Ovary (tissue), 9 donors: ENCODE results near the gene SLC9A2. TPM values are rescaled to one million over a fixed set of nuclear protein-coding genes. Genes with fewer than 3 reads are reported as not detected.

Experiments used
- DNase-seq, 5 donors: peaks; one replicate each; pipeline ENCODE4 v3.0.0-alpha.2; 2019 to 2020
- H3K27ac ChIP-seq, 2 donors: fragments of 200-600 bp; one replicate each; pipeline versions ENCODE4 v1.5.1 to v1.8.0; 2019 to 2022
- H3K27me3 ChIP-seq: fragments of 200-600 bp; one replicate; pipeline ENCODE4 v1.8.0; 2022
- H3K36me3 ChIP-seq: fragments of 200-600 bp; sonication (generic); one replicate; pipeline ENCODE4 v1.5.1; 2019
- H3K4me1 ChIP-seq: one replicate; pipeline ENCODE4 v1.8.1; 2013; ENCODE audit warnings: mild to moderate bottlenecking, moderate library complexity; ENCODE audit not compliant: insufficient read depth
- H3K4me3 ChIP-seq: fragments of 200-600 bp; sonication (generic); one replicate; pipeline ENCODE4 v1.5.1; 2017
- H3K9me3 ChIP-seq, 2 donors: fragments of 200-600 bp in 1 of 2; sonication (generic) in 1 of 2; one replicate each; pipeline versions ENCODE4 v1.5.1 to v1.8.1; 2013 to 2019; ENCODE audit warnings: mild to moderate bottlenecking in 1 of 2, moderate library complexity in 1 of 2
- EP300 ChIP-seq: sonication (generic); formaldehyde crosslinking; IDR thresholded peaks from one replicate; pipeline ENCODE4 v1.6.1; 2017; ENCODE audit warnings: antibody characterized with exemption
- POLR2A ChIP-seq: fragments of 450-650 bp; IDR thresholded peaks from one replicate; pipeline ENCODE4 v1.6.1; 2017; ENCODE audit warnings: antibody characterized with exemption, mild to moderate bottlenecking, moderate library complexity
- WGBS, 3 donors: extraction: QIAGEN DNeasy Blood & Tissue Kit in 1 of 3; methylation state at CpG; one replicate each; pipeline versions ENCODE4 v1.1.5 to v1.1.7; 2013 to 2017; 5-methylcytosine and 5-hydroxymethylcytosine counted together
- intact Hi-C, 4 donors: fragments of 100-400 bp; cut with DNase I; formaldehyde crosslinking; loops; one replicate each; pipeline versions ENCODE4 v1.11.0 to v1.15.1; 2022 to 2023
- polyA plus RNA-seq, 2 donors: library from polyadenylated mRNA; stranded (reverse); fragments of 200-250 nt in 1 of 2; fragments of 350-450 nt in 1 of 2; fragmentation: Illumina TruSeq in 1 of 2; extraction: RNeasy Lipid Tissue Mini Kit (QIAGEN cat#74804) in 1 of 2; gene quantifications; one replicate each; pipeline ENCODE4 v1.2.3, GENCODE V29; 2013 to 2014
- total RNA-seq, 7 donors: library from RNA; depleted of rRNA in 2 of 7; stranded (reverse); fragments of >200 nt in 2 of 7; fragmentation: NEBNext Ultra II Directional in 3 of 7; extraction: Animal tissue kit (Norgen Biotek cat#: 25700) in 3 of 7; gene quantifications; one replicate each; pipeline versions ENCODE4 v1.1.0 to v1.2.4, GENCODE V29; 2016 to 2023
- TF ChIP-seq, protein P1 (sequence below), 3 donors: fragments of 450-650 bp in 2 of 3; fragments of 200-600 bp in 1 of 3; IDR thresholded peaks; one replicate each; pipeline versions ENCODE4 v1.5.1 to v1.8.0; 2016 to 2022; ENCODE audit warnings: antibody characterized with exemption in 3 of 3, mild to moderate bottlenecking in 1 of 3
- donor health status: DM: no; HTN: no; CAD: no; lungs with moderate emphysema.
- donor health status: DM: no; HTN: no; CAD: no.
- donor health status: Bipolar disorder and iron deficiency.
- donor health status: DM: yes; HTN: yes; CAD: no.
- donor health status: DM: no; HTN: no; CAD: no.
- donor health status: DM: yes; HTN: yes; CAD: no.

The SLC9A2 gene
- total and polyA plus RNA-seq, 9 donors, result 0.08 to 0.46 (median 0.15) TPM; not detected in 5

DNA sequence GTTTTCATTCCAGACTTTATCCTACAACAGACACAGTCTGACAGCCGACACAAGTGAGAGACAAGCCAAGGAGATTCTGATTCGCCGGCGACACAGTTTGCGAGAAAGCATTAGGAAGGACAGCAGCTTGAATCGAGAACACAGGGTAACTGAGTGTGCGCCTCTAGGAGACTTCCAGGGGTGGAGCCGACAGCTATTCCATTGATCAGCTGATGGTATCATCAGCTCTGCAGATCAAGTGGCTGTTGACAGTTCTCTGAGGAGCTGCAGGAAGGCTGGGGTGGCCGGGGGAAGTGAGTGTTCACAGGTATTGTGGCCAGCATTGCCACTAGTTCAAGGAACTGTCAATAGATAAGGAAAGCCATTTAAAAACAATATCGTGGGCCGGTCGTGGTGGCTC, 85.2 kb downstream of the SLC9A2 start:
- WGBS, 3 donors, result 49 to 65% (median 49%) methylated on average over 12 of the region's 12 CpGs
- DNase-seq, result no peak
- no peaks in the 10 kb centered on the region for H3K36me3 ChIP-seq
- H3K27me3 ChIP-seq, result no peaks in the 10 kb centered on the region
- no peak overlapping the region for H3K27ac ChIP-seq
- intact Hi-C loops, result no loop called here
- TF ChIP-seq, protein P1, sequence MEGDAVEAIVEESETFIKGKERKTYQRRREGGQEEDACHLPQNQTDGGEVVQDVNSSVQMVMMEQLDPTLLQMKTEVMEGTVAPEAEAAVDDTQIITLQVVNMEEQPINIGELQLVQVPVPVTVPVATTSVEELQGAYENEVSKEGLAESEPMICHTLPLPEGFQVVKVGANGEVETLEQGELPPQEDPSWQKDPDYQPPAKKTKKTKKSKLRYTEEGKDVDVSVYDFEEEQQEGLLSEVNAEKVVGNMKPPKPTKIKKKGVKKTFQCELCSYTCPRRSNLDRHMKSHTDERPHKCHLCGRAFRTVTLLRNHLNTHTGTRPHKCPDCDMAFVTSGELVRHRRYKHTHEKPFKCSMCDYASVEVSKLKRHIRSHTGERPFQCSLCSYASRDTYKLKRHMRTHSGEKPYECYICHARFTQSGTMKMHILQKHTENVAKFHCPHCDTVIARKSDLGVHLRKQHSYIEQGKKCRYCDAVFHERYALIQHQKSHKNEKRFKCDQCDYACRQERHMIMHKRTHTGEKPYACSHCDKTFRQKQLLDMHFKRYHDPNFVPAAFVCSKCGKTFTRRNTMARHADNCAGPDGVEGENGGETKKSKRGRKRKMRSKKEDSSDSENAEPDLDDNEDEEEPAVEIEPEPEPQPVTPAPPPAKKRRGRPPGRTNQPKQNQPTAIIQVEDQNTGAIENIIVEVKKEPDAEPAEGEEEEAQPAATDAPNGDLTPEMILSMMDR (IDR thresholded peaks at IDR 0.05), result no peak
- no peaks in the 10 kb centered on the region for H3K4me1 ChIP-seq
- no peaks in the 10 kb centered on the region for H3K9me3 ChIP-seq
- no peak overlapping the region for H3K4me3 ChIP-seq

DNA sequence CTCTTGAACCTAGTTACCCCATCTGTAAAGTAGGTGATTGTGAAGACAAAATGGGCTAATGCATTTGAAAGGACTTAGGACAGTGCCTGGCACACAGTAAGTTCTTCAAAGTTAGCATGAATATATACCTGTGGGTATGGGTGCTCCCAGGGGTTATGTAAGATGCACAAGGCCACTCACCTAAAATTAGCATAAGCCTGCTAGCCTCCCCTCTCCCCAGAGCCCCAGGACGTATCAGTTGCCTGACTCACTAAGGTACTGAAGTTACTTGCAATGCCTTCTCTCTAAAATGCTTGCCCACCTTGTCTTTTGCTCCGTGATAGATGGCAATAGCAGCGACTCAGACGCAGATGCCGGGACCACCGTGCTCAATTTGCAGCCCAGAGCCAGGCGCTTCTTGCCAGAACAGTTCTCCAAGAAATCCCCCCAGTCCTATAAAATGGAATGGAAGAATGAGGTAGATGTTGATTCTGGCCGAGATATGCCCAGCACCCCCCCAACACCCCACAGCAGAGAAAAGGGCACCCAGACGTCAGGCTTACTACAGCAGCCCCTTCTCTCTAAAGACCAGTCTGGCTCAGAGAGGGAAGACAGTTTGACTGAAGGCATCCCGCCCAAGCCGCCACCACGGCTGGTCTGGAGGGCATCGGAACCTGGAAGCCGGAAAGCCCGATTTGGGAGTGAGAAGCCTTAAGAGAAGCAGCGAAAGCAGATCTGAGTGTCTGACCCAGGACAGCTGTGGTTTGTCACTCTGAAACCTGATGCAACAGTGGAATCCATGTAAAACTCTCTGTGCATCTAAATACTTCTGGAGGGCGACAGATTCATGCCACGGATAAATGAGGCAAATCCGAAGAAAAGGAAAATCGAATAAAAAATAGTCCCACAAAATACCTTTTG, 88.7 kb downstream of the SLC9A2 start:
- Histone ChIP-seq H3K27me3 (no peaks in the 10 kb centered on the region), H3K4me1 (no peaks in the 10 kb centered on the region), H3K4me3 (no peak overlapping the region), H3K27ac (no peak overlapping the region), H3K9me3 (no peaks in the 10 kb centered on the region), H3K36me3 (no peaks in the 10 kb centered on the region)
- intact Hi-C loops, result no loop called here
- no peak for DNase-seq
- WGBS, 3 donors, result 78 to 83% (median 80%) methylated on average over 20 of the region's 20 CpGs
- TF ChIP-seq POLR2A, result no peak
- no peak for TF ChIP-seq EP300
- TF ChIP-seq, protein P1 (IDR thresholded peaks at IDR 0.05), result no peak

DNA sequence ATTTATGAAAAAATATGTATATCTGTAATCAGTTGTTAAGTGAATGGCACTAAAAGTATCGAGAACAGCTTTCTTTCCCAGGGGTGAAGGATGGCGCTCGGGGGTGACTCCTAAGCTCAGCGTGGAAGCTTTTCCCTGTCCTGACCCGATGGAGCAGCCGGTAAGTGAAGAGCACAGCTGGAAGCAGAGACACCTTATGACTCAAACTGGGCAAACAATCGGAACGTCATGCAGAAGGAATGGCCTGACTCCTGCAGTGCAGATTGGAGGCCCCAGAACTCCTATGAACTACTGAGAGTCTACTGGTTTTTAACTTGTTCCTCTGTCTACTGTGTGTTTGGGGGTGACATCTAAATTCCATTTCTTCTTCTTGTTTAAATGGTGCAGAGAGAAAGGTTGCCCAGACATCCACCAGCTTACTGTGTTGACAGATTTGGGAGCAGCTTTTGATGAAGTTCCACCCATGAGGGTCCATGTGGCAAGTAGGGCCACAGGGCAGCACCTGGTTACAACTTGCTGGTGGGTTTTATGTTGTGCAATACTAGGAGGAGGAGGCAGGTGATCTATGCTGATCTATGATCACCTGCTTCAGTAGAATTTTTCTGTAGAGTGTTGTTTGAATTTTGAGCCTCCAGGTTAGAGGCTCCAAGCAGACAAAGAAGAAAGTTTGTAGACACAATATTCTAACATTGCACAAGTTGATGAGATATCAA, 89.7 kb downstream of the SLC9A2 start:
- Histone ChIP-seq H3K9me3 (no peaks in the 10 kb centered on the region), H3K27me3 (no peaks in the 10 kb centered on the region), H3K4me1 (no peaks in the 10 kb centered on the region), H3K27ac (no peak overlapping the region), H3K4me3 (no peak overlapping the region), H3K36me3 (no peaks in the 10 kb centered on the region)
- intact Hi-C loops, result no loop called here
- no peak for TF ChIP-seq POLR2A
- no peak for TF ChIP-seq EP300
- TF ChIP-seq, protein P1 (IDR thresholded peaks at IDR 0.05), result no peak
- WGBS, 3 donors, result 72 to 78% (median 77%) methylated on average over 8 of the region's 8 CpGs
- DNase-seq, result no peak

DNA sequence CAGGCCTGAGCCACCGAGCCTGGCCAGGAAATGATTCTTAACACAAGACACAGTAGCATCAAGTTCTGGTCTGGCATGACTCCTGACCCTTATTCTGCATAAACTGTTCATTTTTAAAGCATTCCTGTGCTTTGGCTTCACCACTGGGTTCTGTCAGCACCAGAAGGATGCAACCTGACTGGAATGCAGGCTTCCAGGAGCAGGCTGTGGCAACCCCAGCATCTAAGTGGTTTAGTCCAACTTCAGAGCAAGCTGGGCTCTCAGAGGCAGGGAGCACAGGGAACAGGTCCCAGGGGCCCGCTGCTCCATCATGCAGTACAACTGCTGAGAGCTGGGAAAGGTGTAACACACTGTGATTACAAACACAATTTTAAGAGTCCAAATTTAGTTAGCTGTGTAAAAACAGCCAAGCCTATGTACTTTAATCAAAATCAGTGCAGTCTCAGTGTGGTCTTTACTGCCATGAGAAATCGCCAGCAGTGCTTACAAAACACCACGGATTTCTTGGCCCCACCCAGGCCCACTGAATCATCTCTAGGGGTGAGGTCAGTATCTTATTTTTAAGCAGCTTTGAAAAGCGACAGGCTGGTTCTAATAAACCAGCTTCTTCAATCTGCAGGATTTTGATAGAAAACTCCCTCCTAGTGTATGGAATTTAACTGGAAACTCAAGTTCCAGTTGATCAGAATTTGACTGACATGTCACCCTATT, 98.1 kb downstream of the SLC9A2 start:
- Histone ChIP-seq H3K36me3 (no peaks in the 10 kb centered on the region), H3K4me3 (no peak overlapping the region), H3K27me3 (no peaks in the 10 kb centered on the region), H3K27ac (no peak overlapping the region), H3K9me3 (no peaks in the 10 kb centered on the region), H3K4me1 (no peaks in the 10 kb centered on the region)
- intact Hi-C loops, result no loop called here
- TF ChIP-seq EP300, result no peak
- TF ChIP-seq, protein P1 (IDR thresholded peaks at IDR 0.05), result no peak
- no peak for TF ChIP-seq POLR2A
- DNase-seq, result no peak
- whole genome bisulfite sequencing, 3 donors, result 58 to 69% (median 65%) methylated on average over 5 of the region's 5 CpGs
